CD14-positive monocyte (primary cell): ENCODE results near the gene DNAH9. TPM values are rescaled to one million over a fixed set of nuclear protein-coding genes. Genes with fewer than 3 reads are reported as not detected.

Experiments used
- DNase-seq, 3 donors: peaks; one replicate each; pipeline ENCODE4 v3.0.0-alpha.2; 2011 to 2022
- H2AFZ ChIP-seq: 2 replicates; pipeline ENCODE4 v1.6.0; 2012; ENCODE audit warnings: mild to moderate bottlenecking, low read depth, low read length, inconsistent platforms; ENCODE audit not compliant: insufficient read depth, poor library complexity, severe bottlenecking
- H3K27ac ChIP-seq, 2 donors: 1 replicate in 1 of 2; 2 replicates in 1 of 2; pipeline ENCODE4 v1.5.1; 2012 to 2013; ENCODE audit warnings: low read length in 2 of 2, control low read depth in 1 of 2, inconsistent platforms in 1 of 2, low read depth in 1 of 2, mild to moderate bottlenecking in 1 of 2
- H3K27me3 ChIP-seq, 2 donors: one replicate each; pipeline versions ENCODE4 v1.6.0 to v1.6.1; 2011 to 2013; ENCODE audit warnings: low read length in 2 of 2; ENCODE audit not compliant: control insufficient read depth in 2 of 2, insufficient read depth in 2 of 2
- H3K36me3 ChIP-seq, 2 donors: replicated peaks in 1 of 2; 1 replicate in 1 of 2; 2 replicates in 1 of 2; pipeline versions ENCODE4 v1.5.1 to v1.6.1; 2012 to 2013; ENCODE audit warnings: low read length in 2 of 2, control low read depth in 1 of 2, inconsistent platforms in 1 of 2, mild to moderate bottlenecking in 1 of 2; ENCODE audit not compliant: insufficient read depth in 2 of 2, control insufficient read depth in 1 of 2
- H3K4me1 ChIP-seq, 2 donors: 1 replicate in 1 of 2; 2 replicates in 1 of 2; pipeline versions ENCODE4 v1.5.1 to v1.6.1; 2012 to 2013; ENCODE audit warnings: low read length in 2 of 2, control low read depth in 1 of 2, inconsistent platforms in 1 of 2, mild to moderate bottlenecking in 1 of 2, moderate library complexity in 1 of 2; ENCODE audit not compliant: insufficient read depth in 2 of 2, control insufficient read depth in 1 of 2
- H3K4me2 ChIP-seq: replicated peaks from 2 replicates; pipeline ENCODE3; 2012; ENCODE audit warnings: low read length, moderate library complexity, mild to moderate bottlenecking; ENCODE audit not compliant: poor library complexity, severe bottlenecking; ENCODE audit errors: extremely low read depth
- H3K4me3 ChIP-seq, 3 experiments: fragments of 200-600 bp in 1 of 3; sonication (generic) in 1 of 3; replicated peaks in 1 of 3; 1 replicate in 2 of 3; 2 replicates in 1 of 3; pipeline ENCODE4 v1.5.1; 2011 to 2013; ENCODE audit warnings: low read length in 3 of 3, mild to moderate bottlenecking in 3 of 3, control low read depth in 2 of 3, low read depth in 2 of 3, inconsistent platforms in 1 of 3, moderate library complexity in 1 of 3
- H3K79me2 ChIP-seq: 2 replicates; pipeline ENCODE4 v1.6.0; 2012; ENCODE audit warnings: mild to moderate bottlenecking, control low read depth, inconsistent platforms, low read length, moderate library complexity; ENCODE audit not compliant: insufficient read depth
- H3K9ac ChIP-seq: 2 replicates; pipeline ENCODE4 v1.6.0; 2017; ENCODE audit warnings: low read length, mild to moderate bottlenecking; ENCODE audit not compliant: insufficient read depth, poor library complexity, severe bottlenecking
- H3K9me3 ChIP-seq, 2 donors: replicated peaks in 1 of 2; 1 replicate in 1 of 2; 2 replicates in 1 of 2; pipeline versions ENCODE4 v1.5.1 to v1.6.1; 2012 to 2013; ENCODE audit warnings: low read length in 2 of 2, control low read depth in 1 of 2; ENCODE audit not compliant: control insufficient read depth in 1 of 2, insufficient read depth in 1 of 2
- H4K20me1 ChIP-seq: 2 replicates; pipeline ENCODE4 v1.6.0; 2012; ENCODE audit warnings: mild to moderate bottlenecking, low read length, control low read depth, moderate library complexity; ENCODE audit not compliant: insufficient read depth
- H3K27ac Mint-ChIP-seq, 7 donors: one replicate each; pipeline ENCODE4 v1.8.0; 2020; ENCODE audit warnings: mild to moderate bottlenecking in 7 of 7, mixed read lengths in 7 of 7, moderate library complexity in 6 of 7, inconsistent platforms in 2 of 7
- H3K27me3 Mint-ChIP-seq, 3 donors: one replicate each; pipeline ENCODE4 v1.8.0; 2021 to 2022; ENCODE audit warnings: low read depth in 3 of 3, mild to moderate bottlenecking in 3 of 3, mixed read lengths in 3 of 3, moderate library complexity in 3 of 3, inconsistent platforms in 1 of 3
- H3K36me3 Mint-ChIP-seq, 2 donors: one replicate each; pipeline ENCODE4 v1.8.0; 2020; ENCODE audit warnings: mixed read lengths in 2 of 2, inconsistent platforms in 1 of 2, mild to moderate bottlenecking in 1 of 2
- H3K4me1 Mint-ChIP-seq: one replicate; pipeline ENCODE4 v1.8.0; 2020; ENCODE audit warnings: mild to moderate bottlenecking, mixed read lengths
- H3K4me3 Mint-ChIP-seq, 2 donors: one replicate each; pipeline ENCODE4 v1.8.0; 2020; ENCODE audit warnings: mild to moderate bottlenecking in 2 of 2, mixed read lengths in 2 of 2, moderate library complexity in 1 of 2
- H3K9me3 Mint-ChIP-seq, 7 donors: one replicate each; pipeline ENCODE4 v1.8.0; 2020 to 2022; ENCODE audit warnings: mixed read lengths in 7 of 7, mild to moderate bottlenecking in 6 of 7, moderate library complexity in 6 of 7, inconsistent platforms in 2 of 7
- CTCF ChIP-seq: fragments of 200-600 bp; IDR thresholded peaks from one replicate; pipeline ENCODE4 v1.8.0; 2022; ENCODE audit warnings: antibody characterized with exemption, mild to moderate bottlenecking
- WGBS: methylation state at CpG from one replicate; pipeline ENCODE4 v1.1.5; 2013; ENCODE audit warnings: missing lambda C conversion rate; ENCODE audit not compliant: insufficient coverage; 5-methylcytosine and 5-hydroxymethylcytosine counted together
- intact Hi-C, 2 donors: fragments of 100-400 bp; cut with micrococcal nuclease; formaldehyde crosslinking; loops; one replicate each; pipeline versions ENCODE4 v1.15.0 to v1.15.1; 2023
- polyA plus RNA-seq, 3 donors: library from polyadenylated mRNA; depleted of rRNA in 1 of 3; unstranded in 2 of 3; stranded (reverse) in 1 of 3; fragments of 300-500 nt in 2 of 3; fragments of >200 nt in 1 of 3; fragmentation: Illumina TruSeq in 2 of 3; gene quantifications; 1 replicate in 2 of 3; 2 replicates in 1 of 3; pipeline ENCODE4 v1.2.3, GENCODE V29; 2012 to 2021

Gene DNAH9
- polyA plus RNA-seq, 3 donors, result not detected

DNA sequence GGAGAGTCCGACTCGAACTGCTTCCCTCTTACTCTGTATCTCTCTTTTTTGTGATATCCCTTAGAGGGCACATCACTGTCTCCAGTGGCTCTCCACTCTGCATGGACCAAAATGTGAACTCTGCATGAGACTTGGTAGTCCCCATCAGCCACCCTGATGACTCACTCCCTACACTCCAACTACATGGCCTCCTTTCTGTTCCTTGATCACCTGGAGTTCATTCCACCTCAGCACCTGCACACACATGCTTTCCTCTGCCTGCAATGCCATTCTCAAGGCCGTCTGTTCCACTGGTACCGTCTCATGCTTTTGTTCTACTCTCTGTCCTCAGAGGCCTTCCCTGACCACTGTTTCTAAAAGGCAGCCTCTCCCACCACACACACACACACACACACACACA lies 109.3 kb downstream of the DNAH9 start:
- H3K4me1 Mint-ChIP-seq, result no peaks in the 10 kb centered on the region
- no peak for DNase-seq
- no peak overlapping the region for H2AFZ ChIP-seq
- H3K9me3 Mint-ChIP-seq, result peaks cover 0 to 11% (median 3%) of the 10 kb centered on the region in 7 donors
- no peaks in the 10 kb centered on the region for H3K36me3 ChIP-seq
- H3K27me3 ChIP-seq, result no peaks in the 10 kb centered on the region
- no peaks in the 10 kb centered on the region for H3K4me1 ChIP-seq
- no peak overlapping the region for H3K4me3 Mint-ChIP-seq
- no peak overlapping the region for H3K27ac Mint-ChIP-seq
- intact Hi-C loops, result no loop called here
- no peak overlapping the region for H3K9ac ChIP-seq
- no peaks in the 10 kb centered on the region for H4K20me1 ChIP-seq
- H3K4me3 ChIP-seq, result no peak overlapping the region
- H3K79me2 ChIP-seq, result no peaks in the 10 kb centered on the region
- peaks cover 0 to 5% (median 0%) of the 10 kb centered on the region in 3 donors for H3K27me3 Mint-ChIP-seq
- no peaks in the 10 kb centered on the region for H3K36me3 Mint-ChIP-seq
- WGBS, result no CpG with 5 or more reads among the region's 4 CpGs
- no peak overlapping the region for H3K4me2 ChIP-seq
- no peak overlapping the region for H3K27ac ChIP-seq
- TF ChIP-seq CTCF, result no peak
- H3K9me3 ChIP-seq, result peaks cover 0 to 2% of the 10 kb centered on the region in 2 donors

GRCh38 chr17:11712456-11712855 lies 114.2 kb downstream of the DNAH9 start:
- Mint-ChIP-seq H3K36me3 (no peaks in the 10 kb centered on the region), H3K4me1 (no peaks in the 10 kb centered on the region), H3K27ac (no peak overlapping the region), H3K4me3 (no peak overlapping the region), H3K9me3 (peaks cover 2 to 11% (median 8%) of the 10 kb centered on the region in 7 donors), H3K27me3 (peaks cover 0 to 5% (median 0%) of the 10 kb centered on the region in 3 donors)
- no peak overlapping the region for H3K4me2 ChIP-seq
- H3K27me3 ChIP-seq, result no peaks in the 10 kb centered on the region
- no CpG with 5 or more reads among the region's 3 CpGs for WGBS
- H3K79me2 ChIP-seq, result no peaks in the 10 kb centered on the region
- H3K9me3 ChIP-seq, result peaks cover 0 to 18% of the 10 kb centered on the region in 2 donors
- H3K9ac ChIP-seq, result no peak overlapping the region
- H3K36me3 ChIP-seq, result no peaks in the 10 kb centered on the region
- no peak for TF ChIP-seq CTCF
- H3K27ac ChIP-seq, result no peak overlapping the region
- no peak overlapping the region for H3K4me3 ChIP-seq
- DNase-seq, result no peak
- intact Hi-C loops, result loop anchor here in 1 of 2 donors (10.0 kb wide), 1 partner anchor 62 kb away; no protein-coding TSS in a partner anchor
- H3K4me1 ChIP-seq, result no peaks in the 10 kb centered on the region
- no peaks in the 10 kb centered on the region for H4K20me1 ChIP-seq
- H2AFZ ChIP-seq, result no peak overlapping the region
